ENCODE results near the gene PAXX. TPM values are rescaled to one million over a fixed set of nuclear protein-coding genes. Genes with fewer than 3 reads are reported as not detected.

PAXX gene
- total and polyA plus RNA-seq, 9 of the 15 experiments (the other 6 are each of a cell fraction or from before 2014, with no cell fraction given), result 1.2 to 175 (median 38.5) TPM

GRCh38 chr9:136991993-136992818 is at the start of gene PAXX (continued):
- 0 out of 2 replicates have a peak, but pooled peaks have one; percentile 40 for TF ChIP-seq HMGXB4 (CRISPR knock-in tag; IDR thresholded peaks at IDR 0.05)
- TF ChIP-seq KLF13 (tag; IDR thresholded peaks at IDR 0.05; ENCODE audit: borderline replicate concordance, low read depth), result peak; percentile 89
- peak; percentile 81; the same call in 1 of the 2 replicates for TF ChIP-seq PHF8 (IDR thresholded peaks at IDR 0.05; ENCODE audit: borderline replicate concordance, low read length)
- TF ChIP-seq E2F5 (CRISPR knock-in tag; IDR thresholded peaks at IDR 0.05), result peak; percentile 62; the same call in 1 of the 2 replicates
- TF ChIP-seq E2F8 (IDR thresholded peaks at IDR 0.05; ENCODE audit: low read depth, partially characterized antibody), result no peak
- peak; percentile 42; the same call in 1 of the 2 replicates for TF ChIP-seq RNF2 (IDR thresholded peaks at IDR 0.05)
- peak; percentile 9; the same call in 1 of the 2 replicates for TF ChIP-seq FOSL1 (tag; conservative IDR thresholded peaks at IDR 0.05)
- TF ChIP-seq PREB (CRISPR knock-in tag; IDR thresholded peaks at IDR 0.05), result no peak
- TF ChIP-seq FOXP1 (CRISPR knock-in tag; IDR thresholded peaks at IDR 0.05), result no peak; the same call in 1 of the 2 replicates
- peak; percentile 93 for TF ChIP-seq MYC (IDR thresholded peaks at IDR 0.05; ENCODE audit: low read depth, low read length)
- peak; percentile 77; the same call in 1 of the 2 replicates for TF ChIP-seq MYC (CRISPR knock-in tag; IDR thresholded peaks at IDR 0.05; ENCODE audit: borderline replicate concordance, low read depth)
- peak; percentile 98 for TF ChIP-seq SAFB (IDR thresholded peaks at IDR 0.05; ENCODE audit: borderline replicate concordance, low read depth, low read length)
- TF ChIP-seq ZNF445 (CRISPR knock-in tag; IDR thresholded peaks at IDR 0.05; ENCODE audit: low read depth), result no peak
- TF ChIP-seq TAF1 (IDR thresholded peaks at IDR 0.05; ENCODE audit: control insufficient read depth, extremely low read depth, insufficient read depth, low read length, severe bottlenecking), result peak; percentile 75
- peak; percentile 75 for TF ChIP-seq CXXC5 (CRISPR knock-in tag; IDR thresholded peaks at IDR 0.05)
- TF ChIP-seq NKRF (IDR thresholded peaks at IDR 0.05; ENCODE audit: borderline replicate concordance), result peak; percentile 95; the same call in 1 of the 2 replicates

All from K562 (cell line).